Measurements from ENCODE around the gene TPCN1. TPM values are rescaled to one million over a fixed set of nuclear protein-coding genes. Genes with fewer than 3 reads are reported as not detected.

TPCN1 gene
- total RNA-seq, 4 donors from 2014 or later, result 66.7 to 199 (median 112) TPM

DNA sequence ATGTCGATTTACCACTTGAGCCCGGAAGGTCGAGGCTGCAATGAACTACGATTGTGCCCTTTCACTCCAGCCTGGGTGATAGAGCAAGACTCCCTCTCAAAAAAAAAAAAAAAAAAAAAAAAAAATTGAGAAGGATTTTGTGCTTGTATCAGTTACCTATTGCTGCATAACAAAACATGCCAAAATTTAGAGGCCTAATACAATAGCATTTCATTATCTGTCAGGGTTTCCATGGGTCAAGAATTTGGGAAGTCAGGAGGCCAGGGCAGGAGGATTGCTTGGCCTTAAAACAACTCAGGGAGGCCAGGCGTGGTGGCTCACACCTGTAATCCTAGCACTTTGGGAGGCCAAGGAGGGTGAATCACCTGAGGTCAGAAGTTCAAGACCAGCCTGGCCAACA, 118.3 kb downstream of the TPCN1 start:
- H3K27me3 ChIP-seq, result no peaks in the 10 kb centered on the region
- no peak overlapping the region for H3K27ac ChIP-seq
- TF ChIP-seq, protein P1, sequence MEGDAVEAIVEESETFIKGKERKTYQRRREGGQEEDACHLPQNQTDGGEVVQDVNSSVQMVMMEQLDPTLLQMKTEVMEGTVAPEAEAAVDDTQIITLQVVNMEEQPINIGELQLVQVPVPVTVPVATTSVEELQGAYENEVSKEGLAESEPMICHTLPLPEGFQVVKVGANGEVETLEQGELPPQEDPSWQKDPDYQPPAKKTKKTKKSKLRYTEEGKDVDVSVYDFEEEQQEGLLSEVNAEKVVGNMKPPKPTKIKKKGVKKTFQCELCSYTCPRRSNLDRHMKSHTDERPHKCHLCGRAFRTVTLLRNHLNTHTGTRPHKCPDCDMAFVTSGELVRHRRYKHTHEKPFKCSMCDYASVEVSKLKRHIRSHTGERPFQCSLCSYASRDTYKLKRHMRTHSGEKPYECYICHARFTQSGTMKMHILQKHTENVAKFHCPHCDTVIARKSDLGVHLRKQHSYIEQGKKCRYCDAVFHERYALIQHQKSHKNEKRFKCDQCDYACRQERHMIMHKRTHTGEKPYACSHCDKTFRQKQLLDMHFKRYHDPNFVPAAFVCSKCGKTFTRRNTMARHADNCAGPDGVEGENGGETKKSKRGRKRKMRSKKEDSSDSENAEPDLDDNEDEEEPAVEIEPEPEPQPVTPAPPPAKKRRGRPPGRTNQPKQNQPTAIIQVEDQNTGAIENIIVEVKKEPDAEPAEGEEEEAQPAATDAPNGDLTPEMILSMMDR (IDR thresholded peaks at IDR 0.05), result no peak
- TF ChIP-seq POLR2A (IDR thresholded peaks at IDR 0.05), result no peak
- no peak for DNase-seq
- no peaks in the 10 kb centered on the region for H3K36me3 ChIP-seq
- no peaks in the 10 kb centered on the region for H3K4me1 ChIP-seq
- H3K9me3 ChIP-seq, result no peaks in the 10 kb centered on the region
- H3K4me3 ChIP-seq, result no peak overlapping the region

DNA sequence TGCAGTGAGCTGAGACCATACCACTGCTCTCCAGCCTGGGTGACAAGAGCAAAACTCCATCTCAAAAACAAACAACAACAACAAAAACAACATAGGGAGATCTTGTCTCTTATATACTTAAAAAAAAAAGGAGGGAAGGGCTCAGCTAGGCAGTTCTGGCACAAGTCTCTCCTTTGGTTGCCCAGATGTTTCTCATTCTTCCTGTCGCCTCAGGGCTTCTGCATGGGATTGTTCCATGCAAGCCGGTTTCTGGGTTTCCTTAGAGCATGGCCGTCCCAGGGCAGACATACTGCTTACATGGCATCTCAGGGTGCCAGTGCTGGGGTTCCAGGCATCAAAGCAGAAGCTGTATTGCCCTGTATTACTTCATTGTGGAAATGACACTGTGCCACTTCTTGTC, 118.8 kb downstream of the TPCN1 start:
- DNase-seq, result no peak
- TF ChIP-seq, protein P1 (IDR thresholded peaks at IDR 0.05), result no peak
- TF ChIP-seq POLR2A (IDR thresholded peaks at IDR 0.05), result no peak
- H3K4me3 ChIP-seq, result no peak overlapping the region

DNA sequence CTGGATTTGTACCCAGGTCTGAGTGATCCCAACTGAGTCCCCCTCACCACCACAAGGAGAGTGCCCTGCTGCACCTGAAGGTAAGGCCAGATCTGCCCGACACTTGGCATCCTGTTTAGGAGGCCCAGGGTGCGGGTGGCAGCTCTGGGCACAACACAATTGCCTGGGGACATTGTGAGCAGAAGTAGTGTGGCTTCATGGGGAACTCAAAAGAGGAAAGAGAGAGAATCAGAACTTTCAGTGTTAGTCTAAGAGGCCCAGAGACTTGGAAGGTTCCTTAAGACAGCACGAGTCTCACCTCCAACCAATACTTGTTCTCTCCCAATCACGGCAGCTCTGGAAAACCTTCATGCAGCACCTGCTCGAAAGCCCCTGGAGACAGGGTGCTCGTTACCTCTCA, 120.3 kb downstream of the TPCN1 start:
- Histone ChIP-seq H3K4me3 (no peak overlapping the region), H3K27ac (no peak overlapping the region), H3K36me3 (no peaks in the 10 kb centered on the region), H3K4me1 (no peaks in the 10 kb centered on the region), H3K9me3 (no peaks in the 10 kb centered on the region), H3K27me3 (no peaks in the 10 kb centered on the region)
- DNase-seq, result no peak
- TF ChIP-seq, protein P1 (IDR thresholded peaks at IDR 0.05), result no peak
- no peak for TF ChIP-seq POLR2A (IDR thresholded peaks at IDR 0.05)

More for the DNA sequence above, 118.8 kb downstream of the TPCN1 start:
- Histone ChIP-seq H3K27me3 (no peaks in the 10 kb centered on the region), H3K36me3 (no peaks in the 10 kb centered on the region), H3K9me3 (no peaks in the 10 kb centered on the region), H3K4me1 (no peaks in the 10 kb centered on the region), H3K27ac (no peak overlapping the region)

DNA sequence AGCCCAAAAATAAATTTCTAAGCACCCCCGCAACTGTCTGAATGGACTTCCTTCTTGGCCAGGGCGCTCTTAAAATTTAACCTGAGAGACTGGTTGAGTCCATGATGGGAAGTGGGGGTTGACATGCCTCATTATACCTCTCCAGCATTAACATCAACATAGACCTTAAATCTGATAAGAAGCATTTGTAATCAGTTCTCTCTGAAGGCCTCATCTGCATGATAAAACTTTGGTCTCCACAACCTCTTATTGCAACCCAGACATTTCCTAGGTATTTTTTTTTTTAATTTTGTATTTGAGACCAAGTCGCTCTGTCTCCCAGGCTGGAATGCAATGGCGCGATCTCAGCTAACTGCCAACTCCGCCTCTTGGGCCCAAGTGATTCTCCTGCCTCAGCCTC, 124.1 kb downstream of the TPCN1 start:
- Histone ChIP-seq H3K4me3 (no peak overlapping the region), H3K27ac (no peak overlapping the region), H3K27me3 (no peaks in the 10 kb centered on the region), H3K36me3 (no peaks in the 10 kb centered on the region), H3K4me1 (no peaks in the 10 kb centered on the region), H3K9me3 (no peaks in the 10 kb centered on the region)
- no peak for TF ChIP-seq POLR2A (IDR thresholded peaks at IDR 0.05)
- TF ChIP-seq, protein P1 (IDR thresholded peaks at IDR 0.05), result no peak
- DNase-seq, result no peak

DNA sequence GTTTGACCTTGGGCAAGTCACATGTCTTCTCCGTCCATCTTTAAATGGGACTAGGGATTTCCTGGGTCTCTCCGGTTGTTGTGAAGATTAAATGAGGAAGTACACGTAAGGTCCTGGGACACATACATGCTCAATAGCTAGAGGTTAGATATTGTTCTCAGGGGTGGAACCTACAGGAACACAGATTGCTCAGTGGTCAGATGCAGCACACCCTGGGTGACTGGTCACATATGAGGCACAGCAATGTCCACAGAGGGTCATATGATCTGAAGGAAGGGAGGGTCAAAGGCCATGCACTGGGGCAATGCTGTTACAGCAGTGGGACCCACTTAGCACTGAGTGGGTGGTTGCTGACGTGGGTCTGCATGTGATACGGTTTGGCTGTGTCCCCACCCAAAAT, 125.1 kb downstream of the TPCN1 start:
- Histone ChIP-seq H3K27me3 (no peaks in the 10 kb centered on the region), H3K36me3 (no peaks in the 10 kb centered on the region)
- TF ChIP-seq POLR2A (IDR thresholded peaks at IDR 0.05), result no peak
- TF ChIP-seq, protein P1 (IDR thresholded peaks at IDR 0.05), result no peak

DNA sequence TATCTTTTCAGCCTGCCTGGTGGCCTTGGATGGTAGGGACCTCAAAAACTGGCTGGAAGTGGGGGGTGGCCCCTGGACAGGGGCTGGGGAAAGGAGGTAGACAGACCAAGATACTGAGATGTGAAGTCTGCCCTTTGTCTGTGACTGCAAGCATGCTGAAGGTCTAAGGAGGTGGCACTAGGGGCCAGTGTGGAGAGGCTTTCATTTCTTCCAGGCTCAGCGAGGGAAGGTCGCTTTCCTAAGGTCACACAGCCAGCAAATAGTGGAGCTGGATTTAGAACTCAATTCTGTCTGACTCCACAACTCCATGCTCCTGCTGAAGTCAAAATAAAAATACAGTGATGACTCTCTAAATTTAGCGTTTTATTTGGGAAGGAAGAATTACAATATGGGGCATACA, 125.8 kb downstream of the TPCN1 start:
- DNase-seq, result no peak
- Histone ChIP-seq H3K4me1 (no peaks in the 10 kb centered on the region), H3K9me3 (no peaks in the 10 kb centered on the region), H3K27ac (no peak overlapping the region), H3K4me3 (no peak overlapping the region), H3K27me3 (no peaks in the 10 kb centered on the region), H3K36me3 (no peaks in the 10 kb centered on the region)
- TF ChIP-seq, protein P1 (IDR thresholded peaks at IDR 0.05), result no peak
- TF ChIP-seq POLR2A (IDR thresholded peaks at IDR 0.05), result no peak

More for the DNA sequence above, 125.1 kb downstream of the TPCN1 start:
- no peak overlapping the region for H3K27ac ChIP-seq
- H3K4me1 ChIP-seq, result no peaks in the 10 kb centered on the region
- no peak overlapping the region for H3K4me3 ChIP-seq
- DNase-seq, result no peak
- no peaks in the 10 kb centered on the region for H3K9me3 ChIP-seq

Measured in Peyer's patch (tissue), 4 donors.